SK-N-SH treated with all-trans-retinoic acid at 6 μM for 48 hours (cell line): ENCODE measurements around the gene NID1.
"Not testable (repeated sequence)": the region's sequence is repeated elsewhere in the genome, so short reads cannot be mapped to it uniquely, and the experiment has no call there.

Experiments
- ATAC-seq: fragments of 200-7000 bp; cut with Tn5 transposase; 3 replicates; pipeline ENCODE4 v1.9.1; 2020; ENCODE audit warnings: mild to moderate bottlenecking, moderate library complexity
- ARNTL ChIP-seq: fragments of 450-650 bp; formaldehyde crosslinking; IDR thresholded peaks from 2 replicates; pipeline ENCODE4 v1.5.0; 2020; ENCODE audit warnings: low read depth, mild to moderate bottlenecking, moderate library complexity, borderline replicate concordance
- BACH2 ChIP-seq: fragments of 250-450 bp; sonication (Bioruptor Pico); IDR thresholded peaks from 2 replicates; pipeline ENCODE4 v1.9.0; 2021; ENCODE audit warnings: mild to moderate bottlenecking, borderline replicate concordance
- CSDC2 ChIP-seq: fragments of 250-450 bp; sonication (Bioruptor Pico); IDR thresholded peaks from 2 replicates; pipeline ENCODE4 v1.5.0; 2020; ENCODE audit warnings: mild to moderate bottlenecking, moderate library complexity
- ESRRG ChIP-seq: fragments of 250-450 bp; sonication (Bioruptor Pico); IDR thresholded peaks from 2 replicates; pipeline ENCODE4 v1.6.1; 2021; ENCODE audit warnings: mild to moderate bottlenecking
- GLIS3 ChIP-seq: fragments of 250-450 bp; sonication (Bioruptor Pico); IDR thresholded peaks from 2 replicates; pipeline ENCODE4 v1.5.0; 2020; ENCODE audit warnings: mild to moderate bottlenecking, moderate library complexity
- ISL1 ChIP-seq: fragments of 250-450 bp; sonication (Bioruptor Pico); IDR thresholded peaks from 2 replicates; pipeline ENCODE4 v2.1.2; 2022; ENCODE audit warnings: mild to moderate bottlenecking, moderate library complexity
- PPARA ChIP-seq: fragments of 250-450 bp; sonication (Bioruptor Pico); IDR thresholded peaks from 2 replicates; pipeline ENCODE4 v1.5.0; 2020; ENCODE audit warnings: mild to moderate bottlenecking, borderline replicate concordance
- RARB ChIP-seq: fragments of 250-450 bp; sonication (Bioruptor Pico); IDR thresholded peaks from 2 replicates; pipeline ENCODE4 v1.8.0; 2021; ENCODE audit warnings: mild to moderate bottlenecking, moderate library complexity
- TCF4 ChIP-seq: fragments of 250-450 bp; sonication (Bioruptor Pico); IDR thresholded peaks from 2 replicates; pipeline ENCODE4 v1.8.0; 2021; ENCODE audit warnings: mild to moderate bottlenecking, moderate library complexity, borderline replicate concordance
- ZC3H10 ChIP-seq: fragments of 250-450 bp; sonication (Bioruptor Pico); IDR thresholded peaks from 2 replicates; pipeline ENCODE4 v1.5.1; 2021; ENCODE audit warnings: mild to moderate bottlenecking, moderate library complexity
- ZFP3 ChIP-seq: fragments of 250-450 bp; sonication (Bioruptor Pico); IDR thresholded peaks from 2 replicates; pipeline ENCODE4 v1.5.0; 2020; ENCODE audit warnings: mild to moderate bottlenecking, moderate library complexity
- ZFP30 ChIP-seq: fragments of 450-650 bp; formaldehyde crosslinking; IDR thresholded peaks from 2 replicates; pipeline ENCODE4 v1.5.0; 2022; ENCODE audit warnings: mild to moderate bottlenecking, moderate library complexity
- ZNF565 ChIP-seq: fragments of 450-650 bp; formaldehyde crosslinking; conservative IDR thresholded peaks from 2 replicates; pipeline ENCODE4 v1.5.0; 2020; ENCODE audit warnings: low read depth, mild to moderate bottlenecking, moderate library complexity
- ZNF70 ChIP-seq: fragments of 450-650 bp; formaldehyde crosslinking; IDR thresholded peaks from 2 replicates; pipeline ENCODE4 v1.5.0; 2020; ENCODE audit warnings: mild to moderate bottlenecking, moderate library complexity
- ZNF8 ChIP-seq: fragments of 450-650 bp; formaldehyde crosslinking; IDR thresholded peaks from 2 replicates; pipeline ENCODE4 v1.5.0; 2020; ENCODE audit warnings: mild to moderate bottlenecking, moderate library complexity
- TF ChIP-seq, protein P1 (sequence below): fragments of 250-450 bp; sonication (Bioruptor Pico); IDR thresholded peaks from 2 replicates; pipeline ENCODE4 v1.8.0; 2020; ENCODE audit warnings: mild to moderate bottlenecking, moderate library complexity, borderline replicate concordance
- TF ChIP-seq, protein P2 (sequence below): fragments of 250-450 bp; sonication (Bioruptor Pico); IDR thresholded peaks from 2 replicates; pipeline ENCODE4 v1.5.1; 2021; ENCODE audit warnings: mild to moderate bottlenecking, moderate library complexity
- TF ChIP-seq, protein P3 (sequence below): fragments of 250-450 bp; sonication (Bioruptor Pico); IDR thresholded peaks from 2 replicates; pipeline ENCODE4 v1.8.0; 2021; ENCODE audit warnings: low read depth, mild to moderate bottlenecking, moderate library complexity, borderline replicate concordance
- TF ChIP-seq, protein P4 (sequence below): fragments of 250-450 bp; sonication (Bioruptor Pico); IDR thresholded peaks from 2 replicates; pipeline ENCODE4 v1.5.1; 2020; ENCODE audit warnings: low read depth, mild to moderate bottlenecking, moderate library complexity
- TF ChIP-seq, protein P5 (sequence below): fragments of 250-450 bp; sonication (Bioruptor Pico); IDR thresholded peaks from 2 replicates; pipeline ENCODE4 v1.5.0; 2020; ENCODE audit warnings: mild to moderate bottlenecking, moderate library complexity

The NID1 gene

DNA sequence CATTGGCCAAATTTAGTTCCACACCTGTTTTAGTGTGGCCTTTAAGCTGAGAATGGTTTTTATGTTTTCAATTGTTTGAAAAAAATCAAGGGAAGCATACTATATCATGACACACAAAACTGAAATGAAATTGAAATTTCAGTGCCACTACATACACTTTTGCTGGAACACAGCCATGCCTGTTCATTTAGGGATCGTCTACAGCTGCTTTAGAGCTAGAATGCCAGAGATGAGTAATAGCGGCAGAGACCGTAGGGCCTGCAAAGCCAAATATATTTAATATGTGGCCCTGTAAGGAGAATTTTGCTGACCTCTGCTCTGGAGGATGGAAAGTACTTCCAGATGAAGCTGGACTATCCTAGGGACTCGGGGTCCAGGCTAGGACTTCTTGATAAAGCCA, 135.7 kb downstream of the NID1 start:
- peak; percentile 90 for ATAC-seq
- TF ChIP-seq ZFP30, result no peak
- TF ChIP-seq ZFP3 (CRISPR knock-in tag), result peak; percentile 92

DNA sequence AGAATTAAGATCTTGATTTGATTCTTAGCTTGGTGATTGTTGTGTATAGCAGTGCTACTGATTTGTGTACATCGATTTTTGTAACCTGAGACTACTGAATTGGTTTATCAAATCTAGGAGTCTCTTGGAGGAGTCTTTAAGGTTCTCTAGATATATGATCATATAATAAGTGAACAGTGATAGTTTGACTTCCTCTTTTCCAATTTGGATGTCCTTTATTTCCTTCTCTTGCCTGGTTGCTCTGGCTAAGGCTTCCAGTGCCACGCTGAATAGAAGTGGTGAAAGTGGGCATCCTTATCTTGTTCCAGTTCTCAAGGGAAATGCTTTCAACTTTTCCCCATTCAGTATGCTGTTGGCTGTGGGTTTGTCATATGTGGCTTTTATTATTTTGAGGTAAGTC, 136.7 kb downstream of the NID1 start:
- no peak for TF ChIP-seq ZFP30
- TF ChIP-seq, protein P1, sequence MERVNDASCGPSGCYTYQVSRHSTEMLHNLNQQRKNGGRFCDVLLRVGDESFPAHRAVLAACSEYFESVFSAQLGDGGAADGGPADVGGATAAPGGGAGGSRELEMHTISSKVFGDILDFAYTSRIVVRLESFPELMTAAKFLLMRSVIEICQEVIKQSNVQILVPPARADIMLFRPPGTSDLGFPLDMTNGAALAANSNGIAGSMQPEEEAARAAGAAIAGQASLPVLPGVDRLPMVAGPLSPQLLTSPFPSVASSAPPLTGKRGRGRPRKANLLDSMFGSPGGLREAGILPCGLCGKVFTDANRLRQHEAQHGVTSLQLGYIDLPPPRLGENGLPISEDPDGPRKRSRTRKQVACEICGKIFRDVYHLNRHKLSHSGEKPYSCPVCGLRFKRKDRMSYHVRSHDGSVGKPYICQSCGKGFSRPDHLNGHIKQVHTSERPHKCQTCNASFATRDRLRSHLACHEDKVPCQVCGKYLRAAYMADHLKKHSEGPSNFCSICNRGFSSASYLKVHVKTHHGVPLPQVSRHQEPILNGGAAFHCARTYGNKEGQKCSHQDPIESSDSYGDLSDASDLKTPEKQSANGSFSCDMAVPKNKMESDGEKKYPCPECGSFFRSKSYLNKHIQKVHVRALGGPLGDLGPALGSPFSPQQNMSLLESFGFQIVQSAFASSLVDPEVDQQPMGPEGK, result no peak
- TF ChIP-seq, protein P2, sequence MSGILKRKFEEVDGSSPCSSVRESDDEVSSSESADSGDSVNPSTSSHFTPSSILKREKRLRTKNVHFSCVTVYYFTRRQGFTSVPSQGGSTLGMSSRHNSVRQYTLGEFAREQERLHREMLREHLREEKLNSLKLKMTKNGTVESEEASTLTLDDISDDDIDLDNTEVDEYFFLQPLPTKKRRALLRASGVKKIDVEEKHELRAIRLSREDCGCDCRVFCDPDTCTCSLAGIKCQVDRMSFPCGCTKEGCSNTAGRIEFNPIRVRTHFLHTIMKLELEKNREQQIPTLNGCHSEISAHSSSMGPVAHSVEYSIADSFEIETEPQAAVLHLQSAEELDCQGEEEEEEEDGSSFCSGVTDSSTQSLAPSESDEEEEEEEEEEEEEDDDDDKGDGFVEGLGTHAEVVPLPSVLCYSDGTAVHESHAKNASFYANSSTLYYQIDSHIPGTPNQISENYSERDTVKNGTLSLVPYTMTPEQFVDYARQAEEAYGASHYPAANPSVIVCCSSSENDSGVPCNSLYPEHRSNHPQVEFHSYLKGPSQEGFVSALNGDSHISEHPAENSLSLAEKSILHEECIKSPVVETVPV (CRISPR knock-in tag), result no peak
- TF ChIP-seq CSDC2 (CRISPR knock-in tag), result no peak
- TF ChIP-seq PPARA (CRISPR knock-in tag), result no peak
- no peak for TF ChIP-seq ISL1 (CRISPR knock-in tag)
- TF ChIP-seq, protein P3, sequence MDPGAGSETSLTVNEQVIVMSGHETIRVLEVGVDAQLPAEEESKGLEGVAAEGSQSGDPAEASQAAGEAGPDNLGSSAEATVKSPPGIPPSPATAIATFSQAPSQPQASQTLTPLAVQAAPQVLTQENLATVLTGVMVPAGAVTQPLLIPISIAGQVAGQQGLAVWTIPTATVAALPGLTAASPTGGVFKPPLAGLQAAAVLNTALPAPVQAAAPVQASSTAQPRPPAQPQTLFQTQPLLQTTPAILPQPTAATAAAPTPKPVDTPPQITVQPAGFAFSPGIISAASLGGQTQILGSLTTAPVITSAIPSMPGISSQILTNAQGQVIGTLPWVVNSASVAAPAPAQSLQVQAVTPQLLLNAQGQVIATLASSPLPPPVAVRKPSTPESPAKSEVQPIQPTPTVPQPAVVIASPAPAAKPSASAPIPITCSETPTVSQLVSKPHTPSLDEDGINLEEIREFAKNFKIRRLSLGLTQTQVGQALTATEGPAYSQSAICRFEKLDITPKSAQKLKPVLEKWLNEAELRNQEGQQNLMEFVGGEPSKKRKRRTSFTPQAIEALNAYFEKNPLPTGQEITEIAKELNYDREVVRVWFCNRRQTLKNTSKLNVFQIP (CRISPR knock-in tag), result no peak
- TF ChIP-seq, protein P4, sequence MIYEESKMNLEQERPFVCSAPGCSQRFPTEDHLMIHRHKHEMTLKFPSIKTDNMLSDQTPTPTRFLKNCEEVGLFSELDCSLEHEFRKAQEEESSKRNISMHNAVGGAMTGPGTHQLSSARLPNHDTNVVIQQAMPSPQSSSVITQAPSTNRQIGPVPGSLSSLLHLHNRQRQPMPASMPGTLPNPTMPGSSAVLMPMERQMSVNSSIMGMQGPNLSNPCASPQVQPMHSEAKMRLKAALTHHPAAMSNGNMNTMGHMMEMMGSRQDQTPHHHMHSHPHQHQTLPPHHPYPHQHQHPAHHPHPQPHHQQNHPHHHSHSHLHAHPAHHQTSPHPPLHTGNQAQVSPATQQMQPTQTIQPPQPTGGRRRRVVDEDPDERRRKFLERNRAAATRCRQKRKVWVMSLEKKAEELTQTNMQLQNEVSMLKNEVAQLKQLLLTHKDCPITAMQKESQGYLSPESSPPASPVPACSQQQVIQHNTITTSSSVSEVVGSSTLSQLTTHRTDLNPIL (CRISPR knock-in tag), result no peak
- TF ChIP-seq ZNF565 (CRISPR knock-in tag), result no peak
- TF ChIP-seq TCF4 (CRISPR knock-in tag), result no peak
- no peak for TF ChIP-seq ZC3H10 (CRISPR knock-in tag)
- no peak for TF ChIP-seq ZNF70 (CRISPR knock-in tag)
- TF ChIP-seq ZFP3 (CRISPR knock-in tag), result no peak
- no peak for TF ChIP-seq ARNTL
- no peak for TF ChIP-seq BACH2 (CRISPR knock-in tag)
- TF ChIP-seq, protein P5, sequence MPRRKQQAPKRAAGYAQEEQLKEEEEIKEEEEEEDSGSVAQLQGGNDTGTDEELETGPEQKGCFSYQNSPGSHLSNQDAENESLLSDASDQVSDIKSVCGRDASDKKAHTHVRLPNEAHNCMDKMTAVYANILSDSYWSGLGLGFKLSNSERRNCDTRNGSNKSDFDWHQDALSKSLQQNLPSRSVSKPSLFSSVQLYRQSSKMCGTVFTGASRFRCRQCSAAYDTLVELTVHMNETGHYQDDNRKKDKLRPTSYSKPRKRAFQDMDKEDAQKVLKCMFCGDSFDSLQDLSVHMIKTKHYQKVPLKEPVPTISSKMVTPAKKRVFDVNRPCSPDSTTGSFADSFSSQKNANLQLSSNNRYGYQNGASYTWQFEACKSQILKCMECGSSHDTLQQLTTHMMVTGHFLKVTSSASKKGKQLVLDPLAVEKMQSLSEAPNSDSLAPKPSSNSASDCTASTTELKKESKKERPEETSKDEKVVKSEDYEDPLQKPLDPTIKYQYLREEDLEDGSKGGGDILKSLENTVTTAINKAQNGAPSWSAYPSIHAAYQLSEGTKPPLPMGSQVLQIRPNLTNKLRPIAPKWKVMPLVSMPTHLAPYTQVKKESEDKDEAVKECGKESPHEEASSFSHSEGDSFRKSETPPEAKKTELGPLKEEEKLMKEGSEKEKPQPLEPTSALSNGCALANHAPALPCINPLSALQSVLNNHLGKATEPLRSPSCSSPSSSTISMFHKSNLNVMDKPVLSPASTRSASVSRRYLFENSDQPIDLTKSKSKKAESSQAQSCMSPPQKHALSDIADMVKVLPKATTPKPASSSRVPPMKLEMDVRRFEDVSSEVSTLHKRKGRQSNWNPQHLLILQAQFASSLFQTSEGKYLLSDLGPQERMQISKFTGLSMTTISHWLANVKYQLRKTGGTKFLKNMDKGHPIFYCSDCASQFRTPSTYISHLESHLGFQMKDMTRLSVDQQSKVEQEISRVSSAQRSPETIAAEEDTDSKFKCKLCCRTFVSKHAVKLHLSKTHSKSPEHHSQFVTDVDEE, result no peak
- no peak for TF ChIP-seq ZNF8
- no peak for TF ChIP-seq RARB (CRISPR knock-in tag)
- TF ChIP-seq GLIS3 (CRISPR knock-in tag), result no peak
- no peak for TF ChIP-seq ESRRG (CRISPR knock-in tag)
- ATAC-seq, result no peak

DNA sequence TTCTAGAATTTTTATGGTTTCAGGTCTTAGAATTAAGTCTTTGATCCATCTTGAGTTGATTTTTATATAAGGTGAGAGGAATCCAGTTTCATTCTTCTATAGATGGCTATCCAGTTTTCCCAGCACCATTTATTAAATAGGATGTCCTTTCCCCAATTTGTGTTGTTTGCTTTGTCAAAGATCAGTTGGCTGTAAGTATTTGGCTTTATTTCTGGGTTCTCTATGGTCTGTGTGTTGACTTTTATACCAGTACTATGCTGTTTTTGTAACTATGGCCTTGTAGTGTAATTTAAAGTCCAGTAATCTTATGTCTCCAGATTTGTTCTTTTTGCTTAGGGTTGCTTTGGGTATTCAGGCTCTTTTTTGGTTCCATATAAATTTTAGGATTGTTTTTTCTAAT, 137.3 kb downstream of the NID1 start:
- ATAC-seq, result not testable (repeated sequence)
